Measurements from ENCODE around the gene PCNT. TPM values are rescaled to one million over a fixed set of nuclear protein-coding genes. Genes with fewer than 3 reads are reported as not detected.

The PCNT gene
- total and polyA plus RNA-seq, 7 donors: 99.4 to 642 (median 248) TPM

DNA sequence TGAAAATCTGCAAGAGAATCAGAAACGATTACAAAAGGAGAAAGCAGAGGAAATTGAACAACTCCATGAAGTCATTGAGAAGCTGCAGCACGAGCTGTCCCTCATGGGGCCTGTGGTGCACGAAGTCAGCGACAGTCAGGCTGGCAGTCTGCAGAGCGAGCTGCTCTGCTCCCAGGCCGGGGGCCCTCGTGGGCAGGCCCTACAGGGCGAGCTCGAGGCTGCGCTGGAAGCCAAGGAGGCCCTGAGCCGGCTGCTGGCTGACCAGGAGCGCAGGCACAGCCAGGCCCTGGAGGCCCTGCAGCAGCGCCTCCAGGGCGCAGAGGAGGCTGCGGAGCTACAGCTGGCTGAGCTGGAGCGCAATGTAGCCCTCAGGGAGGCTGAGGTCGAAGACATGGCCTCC lies 87.3 kb downstream of the PCNT start:
- no peak overlapping the region for H3K27ac ChIP-seq
- H3K4me3 ChIP-seq: no peak overlapping the region
- H3K9me3 ChIP-seq: no peaks in the 10 kb centered on the region
- TF ChIP-seq, protein P1, sequence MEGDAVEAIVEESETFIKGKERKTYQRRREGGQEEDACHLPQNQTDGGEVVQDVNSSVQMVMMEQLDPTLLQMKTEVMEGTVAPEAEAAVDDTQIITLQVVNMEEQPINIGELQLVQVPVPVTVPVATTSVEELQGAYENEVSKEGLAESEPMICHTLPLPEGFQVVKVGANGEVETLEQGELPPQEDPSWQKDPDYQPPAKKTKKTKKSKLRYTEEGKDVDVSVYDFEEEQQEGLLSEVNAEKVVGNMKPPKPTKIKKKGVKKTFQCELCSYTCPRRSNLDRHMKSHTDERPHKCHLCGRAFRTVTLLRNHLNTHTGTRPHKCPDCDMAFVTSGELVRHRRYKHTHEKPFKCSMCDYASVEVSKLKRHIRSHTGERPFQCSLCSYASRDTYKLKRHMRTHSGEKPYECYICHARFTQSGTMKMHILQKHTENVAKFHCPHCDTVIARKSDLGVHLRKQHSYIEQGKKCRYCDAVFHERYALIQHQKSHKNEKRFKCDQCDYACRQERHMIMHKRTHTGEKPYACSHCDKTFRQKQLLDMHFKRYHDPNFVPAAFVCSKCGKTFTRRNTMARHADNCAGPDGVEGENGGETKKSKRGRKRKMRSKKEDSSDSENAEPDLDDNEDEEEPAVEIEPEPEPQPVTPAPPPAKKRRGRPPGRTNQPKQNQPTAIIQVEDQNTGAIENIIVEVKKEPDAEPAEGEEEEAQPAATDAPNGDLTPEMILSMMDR (IDR thresholded peaks at IDR 0.05): no peak
- DNase-seq (peak; percentile 8 to 44), ATAC-seq (peak in 3 of 4 donors; percentile 3 to 14 (median 13))
- H3K36me3 ChIP-seq (ENCODE audit: insufficient read depth in 1 of 2, low read depth in 1 of 2): peaks cover 15 to 91% of the 10 kb centered on the region in 2 donors
- H3K27me3 ChIP-seq (ENCODE audit: insufficient read depth in 3 of 3, low read length in 2 of 3): no peaks in the 10 kb centered on the region
- intact Hi-C loops (cut with DNase I): no loop called here
- WGBS, 3 donors: 83 to 90% (median 90%) methylated on average over 17 of the region's 17 CpGs
- H3K4me1 ChIP-seq: no peaks in the 10 kb centered on the region

DNA sequence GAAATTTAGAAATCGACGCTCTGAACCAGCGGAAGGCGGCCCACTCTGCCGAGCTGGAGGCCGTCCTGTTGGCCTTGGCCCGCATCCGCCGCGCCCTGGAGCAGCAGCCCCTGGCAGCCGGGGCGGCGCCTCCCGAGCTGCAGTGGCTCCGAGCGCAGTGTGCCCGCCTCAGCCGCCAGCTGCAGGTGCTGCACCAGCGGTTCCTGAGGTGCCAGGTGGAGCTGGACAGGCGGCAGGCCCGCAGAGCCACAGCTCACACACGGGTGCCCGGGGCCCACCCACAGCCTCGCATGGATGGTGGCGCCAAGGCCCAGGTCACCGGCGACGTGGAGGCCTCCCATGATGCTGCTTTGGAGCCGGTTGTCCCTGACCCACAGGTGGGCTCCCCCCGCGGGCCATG lies 87.7 kb downstream of the PCNT start:
- TF ChIP-seq, protein P1 (IDR thresholded peaks at IDR 0.05): no peak
- no peaks in the 10 kb centered on the region for H3K27me3 ChIP-seq (ENCODE audit: insufficient read depth in 3 of 3, low read length in 2 of 3)
- intact Hi-C loops (cut with DNase I): no loop called here
- no peak overlapping the region for H3K4me3 ChIP-seq
- H3K36me3 ChIP-seq (ENCODE audit: insufficient read depth in 1 of 2, low read depth in 1 of 2): peaks cover 17 to 92% of the 10 kb centered on the region in 2 donors
- no peaks in the 10 kb centered on the region for H3K4me1 ChIP-seq
- ATAC-seq (peak in 2 of 4 donors; percentile 1 to 2), DNase-seq (peak; percentile 23 to 54)
- no peaks in the 10 kb centered on the region for H3K9me3 ChIP-seq
- no peak overlapping the region for H3K27ac ChIP-seq
- WGBS, 3 donors: 90 to 92% (median 92%) methylated on average over 24 to 31 of the region's 31 CpGs

DNA sequence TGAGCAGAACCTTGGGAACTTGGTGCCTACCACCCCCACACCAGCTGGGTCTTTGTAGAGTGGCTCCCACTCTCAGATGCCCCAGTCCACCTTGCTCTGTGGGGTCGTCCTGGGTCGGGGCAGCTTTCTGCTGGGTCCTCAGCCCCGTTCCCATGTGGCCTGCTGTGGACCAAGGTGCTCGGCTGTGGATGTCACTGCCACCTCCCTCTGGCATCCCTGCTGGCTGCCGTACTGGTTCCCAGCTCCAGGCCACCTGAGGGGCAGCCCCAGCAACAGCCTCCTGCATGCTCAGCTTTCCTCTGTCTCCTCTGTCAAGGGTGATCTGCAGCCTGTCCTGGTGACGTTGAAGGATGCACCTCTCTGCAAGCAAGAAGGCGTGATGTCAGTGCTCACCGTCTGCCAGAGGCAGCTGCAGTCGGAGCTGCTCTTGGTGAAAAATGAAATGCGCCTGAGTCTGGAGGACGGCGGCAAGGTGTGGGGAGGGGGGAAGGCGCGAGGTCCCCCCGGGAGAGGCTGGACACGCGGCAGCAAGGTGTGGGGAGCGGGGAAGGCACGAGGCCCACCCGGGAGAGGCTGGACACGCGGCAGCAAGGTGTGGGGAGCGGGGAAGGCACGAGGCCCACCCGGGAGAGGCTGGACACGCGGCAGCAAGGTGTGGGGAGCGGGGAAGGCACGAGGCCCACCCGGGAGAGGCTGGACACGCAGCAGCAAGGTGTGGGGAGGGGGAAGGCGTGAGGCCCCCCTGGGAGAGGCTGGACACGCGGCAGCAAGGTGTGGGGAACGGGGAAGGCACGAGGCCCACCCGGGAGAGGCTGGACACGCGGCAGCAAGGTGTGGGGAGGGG lies 88.8 kb downstream of the PCNT start:
- Histone ChIP-seq H3K4me3 (no peak overlapping the region), H3K4me1 (no peaks in the 10 kb centered on the region), H3K36me3 (ENCODE audit: insufficient read depth in 1 of 2, low read depth in 1 of 2) (peaks cover 17 to 92% of the 10 kb centered on the region in 2 donors), H3K27ac (no peak overlapping the region), H3K27me3 (ENCODE audit: insufficient read depth in 3 of 3, low read length in 2 of 3) (no peaks in the 10 kb centered on the region), H3K9me3 (no peaks in the 10 kb centered on the region)
- intact Hi-C loops (cut with DNase I): no loop called here
- ATAC-seq (no peak), DNase-seq (peak; percentile 7 to 48)
- WGBS, 3 donors: 84 to 86% (median 85%) methylated on average over 26 to 31 of the region's 39 CpGs
- TF ChIP-seq, protein P1 (IDR thresholded peaks at IDR 0.05): no peak

DNA sequence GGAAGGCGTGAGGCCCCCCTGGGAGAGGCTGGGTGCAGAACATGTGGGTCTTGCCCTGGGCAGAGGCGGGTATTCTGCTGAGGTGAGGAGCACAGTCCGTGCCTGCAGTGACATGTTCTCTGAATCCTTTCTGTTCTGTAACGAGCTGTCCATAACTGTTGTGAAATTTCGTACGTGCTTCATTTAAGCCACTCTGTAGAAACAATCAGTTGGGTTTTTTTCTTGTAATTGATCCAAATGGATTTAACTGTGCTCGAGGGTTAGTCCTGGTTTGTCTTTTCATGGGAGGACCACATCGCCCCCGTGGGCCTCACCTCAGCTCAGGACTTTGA lies 89.4 kb downstream of the PCNT start:
- peaks cover 18 to 92% of the 10 kb centered on the region in 2 donors for H3K36me3 ChIP-seq (ENCODE audit: insufficient read depth in 1 of 2, low read depth in 1 of 2)
- no peaks in the 10 kb centered on the region for H3K9me3 ChIP-seq
- no peaks in the 10 kb centered on the region for H3K4me1 ChIP-seq
- no peak overlapping the region for H3K4me3 ChIP-seq
- intact Hi-C loops (cut with DNase I): no loop called here
- no peaks in the 10 kb centered on the region for H3K27me3 ChIP-seq (ENCODE audit: insufficient read depth in 3 of 3, low read length in 2 of 3)
- TF ChIP-seq, protein P1 (IDR thresholded peaks at IDR 0.05): no peak
- peak in 1 of 2 donors; percentile 45 for DNase-seq
- no peak overlapping the region for H3K27ac ChIP-seq
- 77 to 87% (median 84%) methylated on average over 9 of the region's 9 CpGs for WGBS, 3 donors
- peak in 1 of 4 donors; percentile 13 for ATAC-seq

Measured in psoas muscle (tissue), 8 donors.